Ascending aorta (tissue), 2 donors: ENCODE measurements around the gene PTPRO. TPM values are rescaled to one million over a fixed set of nuclear protein-coding genes. Genes with fewer than 3 reads are reported as not detected.
A peak's percentile ranks its signal among the peaks of the same experiment; 100 is the strongest.

Experiments used
- DNase-seq, 2 donors: peaks; one replicate each; pipeline ENCODE4 v3.0.0-alpha.2; 2019; ENCODE audit warnings: low spot score in 2 of 2
- H3K27ac ChIP-seq, 2 donors: fragments of 200-600 bp; sonication (generic); one replicate each; pipeline ENCODE4 v1.5.1; 2016 to 2017; ENCODE audit warnings: mild to moderate bottlenecking in 1 of 2
- H3K27me3 ChIP-seq: fragments of 200-600 bp; sonication (generic); one replicate; pipeline ENCODE4 v1.5.1; 2017
- H3K36me3 ChIP-seq, 2 donors: fragments of 200-600 bp; sonication (generic); one replicate each; pipeline ENCODE4 v1.5.1; 2016
- H3K4me1 ChIP-seq, 2 donors: fragments of 200-600 bp; sonication (generic); one replicate each; pipeline ENCODE4 v1.5.1; 2016 to 2017; ENCODE audit warnings: mild to moderate bottlenecking in 1 of 2
- H3K4me3 ChIP-seq, 2 donors: fragments of 200-600 bp; sonication (generic); one replicate each; pipeline ENCODE4 v1.5.1; 2016 to 2017; ENCODE audit warnings: mild to moderate bottlenecking in 1 of 2
- H3K9me3 ChIP-seq, 2 donors: fragments of 200-600 bp; sonication (generic); one replicate each; pipeline ENCODE4 v1.5.1; 2016
- intact Hi-C: fragments of 100-400 bp; cut with DNase I; formaldehyde crosslinking; loops from one replicate; pipeline ENCODE4 v1.15.1; 2023
- total RNA-seq: library from RNA; depleted of rRNA; stranded (reverse); fragments of >200 nt; gene quantifications from one replicate; pipeline ENCODE4 v1.1.0, GENCODE V29; 2016
- TF ChIP-seq, protein P1 (sequence below), 3 experiments: fragments of 200-600 bp in 2 of 3; fragments of 450-650 bp in 1 of 3; sonication (generic) in 2 of 3; IDR thresholded peaks; one replicate each; pipeline ENCODE4 v1.5.1; 2016 to 2019; ENCODE audit warnings: antibody characterized with exemption in 3 of 3, mild to moderate bottlenecking in 1 of 3, moderate library complexity in 1 of 3

PTPRO gene
- total RNA-seq, 1 donor from 2014 or later, result 0.11 TPM

GRCh38 chr12:15307079-15307478 lies 15.2 kb upstream of the PTPRO start:
- TF ChIP-seq, protein P1, sequence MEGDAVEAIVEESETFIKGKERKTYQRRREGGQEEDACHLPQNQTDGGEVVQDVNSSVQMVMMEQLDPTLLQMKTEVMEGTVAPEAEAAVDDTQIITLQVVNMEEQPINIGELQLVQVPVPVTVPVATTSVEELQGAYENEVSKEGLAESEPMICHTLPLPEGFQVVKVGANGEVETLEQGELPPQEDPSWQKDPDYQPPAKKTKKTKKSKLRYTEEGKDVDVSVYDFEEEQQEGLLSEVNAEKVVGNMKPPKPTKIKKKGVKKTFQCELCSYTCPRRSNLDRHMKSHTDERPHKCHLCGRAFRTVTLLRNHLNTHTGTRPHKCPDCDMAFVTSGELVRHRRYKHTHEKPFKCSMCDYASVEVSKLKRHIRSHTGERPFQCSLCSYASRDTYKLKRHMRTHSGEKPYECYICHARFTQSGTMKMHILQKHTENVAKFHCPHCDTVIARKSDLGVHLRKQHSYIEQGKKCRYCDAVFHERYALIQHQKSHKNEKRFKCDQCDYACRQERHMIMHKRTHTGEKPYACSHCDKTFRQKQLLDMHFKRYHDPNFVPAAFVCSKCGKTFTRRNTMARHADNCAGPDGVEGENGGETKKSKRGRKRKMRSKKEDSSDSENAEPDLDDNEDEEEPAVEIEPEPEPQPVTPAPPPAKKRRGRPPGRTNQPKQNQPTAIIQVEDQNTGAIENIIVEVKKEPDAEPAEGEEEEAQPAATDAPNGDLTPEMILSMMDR (IDR thresholded peaks at IDR 0.05), result no peak
- intact Hi-C loops, result no loop called here
- Histone ChIP-seq H3K4me1 (no peaks in the 10 kb centered on the region), H3K36me3 (no peaks in the 10 kb centered on the region), H3K27me3 (no peaks in the 10 kb centered on the region), H3K27ac (no peak overlapping the region), H3K4me3 (no peak overlapping the region), H3K9me3 (peaks cover 0 to 11% of the 10 kb centered on the region in 2 donors)
- DNase-seq, result no peak

DNA sequence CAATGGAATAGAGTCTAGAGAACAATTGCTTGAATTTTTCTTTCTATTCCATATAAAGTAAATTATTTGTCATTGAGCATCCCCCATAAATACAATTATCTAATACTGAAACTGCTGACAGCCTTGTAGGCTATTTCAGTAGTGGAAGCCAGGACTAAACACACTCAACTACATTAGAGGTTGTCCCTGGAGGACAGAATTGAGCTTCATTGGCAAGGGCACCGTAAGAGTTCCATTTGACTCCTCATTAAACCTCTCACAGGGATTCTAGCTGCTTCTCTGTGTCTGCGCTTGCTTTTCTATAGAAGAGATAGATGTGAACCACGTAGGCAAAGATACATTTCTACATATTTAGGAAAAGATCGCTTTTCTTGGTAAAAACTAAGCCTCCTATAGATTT lies 3.5 kb upstream of the PTPRO start:
- Histone ChIP-seq H3K27ac (no peak overlapping the region), H3K36me3 (no peaks in the 10 kb centered on the region), H3K4me1 (no peaks in the 10 kb centered on the region), H3K27me3 (no peaks in the 10 kb centered on the region), H3K4me3 (no peak overlapping the region), H3K9me3 (no peaks in the 10 kb centered on the region)
- TF ChIP-seq, protein P1 (IDR thresholded peaks at IDR 0.05), result no peak
- no peak for DNase-seq
- intact Hi-C loops, result no loop called here

- DNase-seq, result no peak
- intact Hi-C loops, result no loop called here
- TF ChIP-seq, protein P1 (IDR thresholded peaks at IDR 0.05), result no peak
- no peak overlapping the region for H3K27ac ChIP-seq
- H3K4me1 ChIP-seq, result no peaks in the 10 kb centered on the region
- H3K9me3 ChIP-seq, result no peaks in the 10 kb centered on the region
- H3K36me3 ChIP-seq, result no peaks in the 10 kb centered on the region
- H3K27me3 ChIP-seq, result no peaks in the 10 kb centered on the region
- no peak overlapping the region for H3K4me3 ChIP-seq
Measured at GRCh38 chr12:15320881-15321280, 1.4 kb upstream of the PTPRO start.

GRCh38 chr12:15323480-15323879 lies 1.2 kb downstream of the PTPRO start:
- intact Hi-C loops, result no loop called here
- no peaks in the 10 kb centered on the region for H3K9me3 ChIP-seq
- no peaks in the 10 kb centered on the region for H3K4me1 ChIP-seq
- H3K36me3 ChIP-seq, result no peaks in the 10 kb centered on the region
- H3K4me3 ChIP-seq, result peak overlapping the region; percentile 52 to 74
- TF ChIP-seq, protein P1 (IDR thresholded peaks at IDR 0.05), result no peak
- DNase-seq, result no peak
- no peaks in the 10 kb centered on the region for H3K27me3 ChIP-seq
- no peak overlapping the region for H3K27ac ChIP-seq

- no peak for DNase-seq
- TF ChIP-seq, protein P1 (IDR thresholded peaks at IDR 0.05), result no peak
- no peaks in the 10 kb centered on the region for H3K9me3 ChIP-seq
- no peaks in the 10 kb centered on the region for H3K27me3 ChIP-seq
- no peak overlapping the region for H3K27ac ChIP-seq
- intact Hi-C loops, result no loop called here
- no peaks in the 10 kb centered on the region for H3K36me3 ChIP-seq
- no peaks in the 10 kb centered on the region for H3K4me1 ChIP-seq
- H3K4me3 ChIP-seq, result no peak overlapping the region
Measured at GRCh38 chr12:15329891-15330290, 7.6 kb downstream of the PTPRO start.

DNA sequence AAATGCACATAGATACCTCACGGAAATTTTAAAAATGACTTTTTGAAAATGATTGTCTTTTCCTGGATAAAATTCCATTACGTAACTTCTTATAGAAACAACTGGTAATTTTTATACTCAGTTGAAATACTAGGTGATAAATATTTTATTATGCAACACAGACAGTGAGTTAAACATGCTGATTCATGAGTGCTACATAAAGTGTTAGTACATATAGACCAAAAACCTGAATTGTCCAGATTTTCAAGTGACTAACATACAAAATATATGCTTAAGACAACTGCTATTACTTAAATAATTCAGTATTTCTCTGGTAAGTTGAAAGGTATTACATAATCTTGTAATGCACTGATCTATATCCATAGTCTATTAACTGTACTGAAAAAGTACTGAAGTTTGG lies 11.9 kb downstream of the PTPRO start:
- intact Hi-C loops, result no loop called here
- H3K9me3 ChIP-seq, result no peaks in the 10 kb centered on the region
- no peak overlapping the region for H3K4me3 ChIP-seq
- TF ChIP-seq, protein P1 (IDR thresholded peaks at IDR 0.05), result no peak
- no peak for DNase-seq
- no peaks in the 10 kb centered on the region for H3K27me3 ChIP-seq
- H3K27ac ChIP-seq, result no peak overlapping the region
- H3K36me3 ChIP-seq, result no peaks in the 10 kb centered on the region
- H3K4me1 ChIP-seq, result no peaks in the 10 kb centered on the region
